NCI-H146 (cell line): ENCODE results near the gene EML6.

Experiments
- DNase-seq: peaks from one replicate; lab custom pipeline; 2025; lab: John Stamatoyannopoulos, UW

Gene EML6

DNA sequence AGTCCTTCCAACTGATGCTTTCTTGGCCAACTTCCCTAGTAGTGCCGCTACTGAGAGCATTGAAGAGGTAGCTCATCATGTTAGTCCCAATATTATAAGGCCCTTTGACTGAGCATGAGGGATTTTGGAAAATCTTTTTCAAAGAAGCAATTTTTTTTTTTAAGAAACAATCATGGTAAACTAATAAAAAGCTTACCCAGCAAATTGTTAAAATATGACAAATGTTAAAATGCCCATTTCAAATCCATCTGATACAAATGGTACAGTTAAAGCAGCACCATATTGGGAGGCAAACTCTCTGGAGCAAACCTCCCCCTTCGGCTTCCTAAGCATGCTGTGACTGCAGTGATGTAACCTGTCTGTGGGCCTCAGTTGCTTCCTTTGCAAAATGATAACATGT, 191.2 kb downstream of the EML6 start:
- DNase-seq, result no peak

- no peak for DNase-seq
Measured at GRCh38 chr2:54915101-54915500, 191.6 kb downstream of the EML6 start.

DNA sequence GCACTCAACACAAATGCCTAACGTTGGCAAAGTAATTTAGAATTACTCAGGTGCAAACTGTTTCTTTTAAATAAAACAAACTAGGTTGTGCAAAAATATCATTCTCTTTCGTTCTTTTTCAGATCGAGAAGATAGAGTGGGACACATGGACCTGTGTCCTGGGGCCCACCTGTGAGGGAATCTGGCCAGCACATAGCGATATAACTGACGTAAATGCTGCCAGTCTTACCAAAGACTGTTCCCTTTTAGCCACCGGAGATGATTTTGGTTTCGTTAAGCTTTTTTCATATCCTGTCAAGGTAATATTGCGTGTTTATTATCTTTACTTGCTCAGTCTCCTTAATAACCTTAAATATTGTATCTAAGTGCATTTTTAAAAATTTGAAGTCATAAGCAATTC, 193.2 kb downstream of the EML6 start:
- DNase-seq, result no peak

DNA sequence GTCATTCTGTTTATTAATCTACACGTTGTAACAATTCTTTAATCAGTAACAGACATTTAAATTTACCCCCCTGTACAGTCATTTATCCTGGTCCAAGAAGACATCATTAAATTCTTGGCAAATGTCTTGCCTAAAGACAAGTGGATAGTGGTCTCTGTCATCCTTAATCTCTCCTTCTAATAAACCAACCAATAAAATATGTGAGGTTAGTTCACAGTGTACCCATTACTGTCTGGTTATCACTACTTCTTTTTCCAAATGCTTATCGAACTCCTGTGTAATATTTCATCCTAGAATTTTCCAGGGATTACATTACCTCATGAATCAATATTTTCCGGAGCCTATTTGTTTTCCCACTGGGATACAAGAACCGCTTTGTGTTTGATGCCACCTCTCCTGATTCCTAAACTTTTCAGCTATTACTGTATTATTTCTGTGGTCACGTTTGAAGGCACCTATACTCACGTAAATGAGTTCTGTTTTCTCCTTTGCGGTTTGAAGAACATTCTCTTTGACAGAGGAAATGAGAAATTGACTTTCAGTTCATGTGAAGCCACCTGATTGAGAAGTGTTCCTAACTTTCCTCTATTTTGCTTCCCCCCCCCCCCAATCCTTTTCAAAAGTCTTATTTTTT, 195.3 kb downstream of the EML6 start:
- DNase-seq, result no peak

DNA sequence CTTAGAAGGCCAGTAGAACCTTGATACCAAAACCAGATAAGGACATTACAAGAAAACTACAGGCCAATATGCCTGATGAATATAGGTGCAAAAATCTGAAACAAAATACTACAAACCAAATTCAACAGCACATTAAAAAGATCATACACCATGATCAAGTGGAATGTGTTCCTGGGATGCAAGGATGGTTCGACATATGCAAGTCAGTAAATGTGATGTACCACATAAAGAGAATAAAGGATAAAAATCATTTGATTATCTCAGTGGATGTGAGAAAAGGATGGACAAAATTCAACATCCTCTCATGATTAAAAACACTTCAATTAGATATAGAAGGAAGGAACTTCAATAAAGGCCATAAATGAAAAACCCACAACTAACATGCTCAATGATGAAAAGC, 197.2 kb downstream of the EML6 start:
- no peak for DNase-seq

DNA sequence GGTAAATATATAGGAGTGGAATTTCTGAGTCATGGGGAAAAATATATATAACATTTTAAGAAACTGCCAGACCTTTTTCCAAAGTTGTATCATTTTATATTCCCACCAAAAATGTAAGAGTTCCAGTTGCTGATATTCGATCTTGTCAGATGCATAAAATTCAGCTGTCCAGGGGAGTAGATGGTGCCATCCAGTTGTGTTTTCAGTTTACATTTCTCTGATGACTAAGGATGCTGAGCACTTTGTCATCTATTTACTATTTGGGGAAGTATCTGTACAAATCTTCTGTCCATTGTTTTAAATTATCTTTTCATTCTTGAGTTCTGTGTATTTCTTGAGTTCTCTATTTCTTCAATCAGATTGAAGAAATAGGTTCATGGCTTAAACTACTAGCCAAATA, 200.7 kb downstream of the EML6 start:
- DNase-seq, result no peak

GRCh38 chr2:54925022-54925421, 201.6 kb downstream of the EML6 start:
- no peak for DNase-seq

GRCh38 chr2:54927085-54927750, 203.8 kb downstream of the EML6 start:
- DNase-seq, result no peak

DNA sequence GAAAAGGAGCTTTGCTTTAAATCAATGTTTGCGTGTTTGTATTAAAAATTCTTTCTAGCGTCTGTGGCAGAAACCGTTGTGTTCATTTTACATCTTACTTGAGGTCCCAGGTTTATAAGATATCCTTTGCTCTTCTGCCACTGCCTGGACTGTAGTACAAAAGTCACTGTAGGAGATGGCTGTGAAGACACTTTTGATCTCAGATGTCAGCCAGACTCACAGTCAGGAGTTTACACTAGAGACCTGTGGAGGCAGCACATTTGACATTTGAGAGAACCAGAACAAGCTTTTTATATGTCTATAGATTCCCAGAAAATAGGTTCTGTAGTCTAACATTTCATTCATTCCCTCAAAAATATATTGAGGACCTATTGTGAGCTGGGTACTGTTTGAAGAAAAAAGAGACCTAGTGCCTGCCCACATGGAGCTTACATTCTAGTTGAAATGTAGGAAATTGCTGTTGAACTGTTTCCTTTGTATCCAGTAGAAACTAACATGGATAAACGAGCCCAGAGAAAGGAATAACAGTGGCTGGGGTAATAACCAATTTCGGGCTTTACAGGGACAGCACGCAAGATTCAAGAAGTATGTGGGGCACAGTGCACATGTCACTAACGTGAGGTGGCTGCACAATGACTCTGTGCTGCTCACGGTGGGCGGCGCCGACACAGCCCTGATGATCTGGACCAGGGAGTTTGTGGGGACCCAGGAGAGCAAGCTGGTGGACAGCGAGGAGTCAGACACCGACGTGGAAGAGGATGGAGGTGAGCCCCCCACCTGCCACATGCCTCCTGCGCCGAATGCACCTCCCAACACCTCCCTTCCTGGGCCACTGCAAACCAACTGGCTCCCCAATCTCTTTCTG, 204.5 kb downstream of the EML6 start:
- no peak for DNase-seq

GRCh38 chr2:54928719-54929118, 205.3 kb downstream of the EML6 start:
- DNase-seq, result no peak

- no peak for DNase-seq
Measured at GRCh38 chr2:54931473-54931872, 208.0 kb downstream of the EML6 start.

- DNase-seq, result no peak
Measured at GRCh38 chr2:54935389-54935788, 211.9 kb downstream of the EML6 start.

- no peak for DNase-seq
Measured at GRCh38 chr2:54936766-54937165, 213.3 kb downstream of the EML6 start.

- DNase-seq, result no peak
Measured at GRCh38 chr2:54939446-54940118, 216.1 kb downstream of the EML6 start.

GRCh38 chr2:54940723-54941122, 217.3 kb downstream of the EML6 start:
- DNase-seq, result no peak

GRCh38 chr2:54941248-54941984, 218.0 kb downstream of the EML6 start:
- DNase-seq, result no peak

GRCh38 chr2:54942373-54942772, 218.9 kb downstream of the EML6 start:
- DNase-seq, result no peak

DNA sequence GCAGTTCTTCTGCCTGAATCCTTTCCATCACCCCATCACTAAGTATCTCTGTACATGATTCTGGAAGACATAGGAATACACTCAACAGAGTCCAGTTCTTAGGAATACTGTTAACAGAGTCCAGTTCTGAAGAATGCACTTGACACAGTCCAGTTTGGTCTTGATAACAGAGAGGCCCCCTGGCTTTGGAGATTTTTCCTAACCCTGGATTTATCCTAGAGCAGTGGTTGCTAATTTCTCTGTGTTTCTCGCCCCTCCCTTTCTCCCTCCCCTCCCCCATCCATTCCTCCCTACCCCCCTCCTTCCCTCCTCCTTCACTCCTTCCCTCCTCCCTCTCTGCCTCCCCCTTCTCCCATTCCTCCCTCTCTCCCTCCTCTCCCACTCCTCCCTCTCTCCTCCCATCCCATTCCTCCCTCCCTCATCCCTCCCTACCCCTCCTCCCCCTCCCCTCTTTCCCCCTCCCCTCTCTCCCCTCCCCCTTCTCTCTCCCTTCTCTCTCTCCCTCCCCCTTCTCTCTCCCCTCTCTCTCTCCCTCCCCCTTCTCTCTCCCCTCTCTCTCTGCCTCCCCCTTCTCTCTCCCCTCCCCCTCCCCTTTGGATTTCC, 221.4 kb downstream of the EML6 start:
- no peak for DNase-seq

DNA sequence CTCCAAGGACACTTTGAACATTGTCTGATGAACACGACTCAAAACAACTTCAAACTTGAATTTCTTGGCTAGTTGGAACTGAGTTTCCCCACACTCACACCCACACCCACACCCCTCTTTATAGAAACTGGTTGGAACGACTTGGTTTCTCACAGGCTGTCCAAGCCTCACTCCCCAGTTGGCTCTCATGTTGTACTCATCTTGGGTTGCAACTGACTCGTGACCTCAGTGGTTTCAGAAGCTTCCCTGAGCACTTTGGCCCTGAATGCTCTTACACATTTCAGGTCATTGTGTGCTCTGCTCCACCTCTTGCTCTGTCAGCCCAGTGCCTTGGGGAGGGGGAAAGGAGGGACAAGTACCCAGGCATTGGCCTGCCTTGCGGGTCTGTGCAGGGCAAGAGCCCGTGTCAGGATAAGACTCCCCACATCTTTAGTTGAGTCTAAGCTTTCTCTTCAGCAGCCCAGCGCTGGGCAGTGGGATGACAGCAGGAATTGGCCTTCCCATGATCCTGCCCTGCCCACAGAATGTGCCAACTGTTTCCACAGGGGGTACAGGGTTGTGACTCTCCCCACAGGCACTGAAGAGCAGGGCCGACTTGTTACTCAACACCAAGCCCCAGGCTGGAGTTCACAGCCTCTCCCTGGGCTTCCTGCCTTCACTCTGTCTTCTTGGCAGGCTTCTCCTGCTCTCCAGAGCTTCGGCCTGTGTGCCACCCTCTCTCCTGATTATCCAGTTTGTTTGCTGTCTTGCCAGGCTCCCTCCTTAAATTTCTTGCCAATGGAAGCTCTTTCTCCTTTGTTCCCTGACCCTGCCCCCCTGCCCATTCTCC, 222.1 kb downstream of the EML6 start:
- no peak for DNase-seq

DNA sequence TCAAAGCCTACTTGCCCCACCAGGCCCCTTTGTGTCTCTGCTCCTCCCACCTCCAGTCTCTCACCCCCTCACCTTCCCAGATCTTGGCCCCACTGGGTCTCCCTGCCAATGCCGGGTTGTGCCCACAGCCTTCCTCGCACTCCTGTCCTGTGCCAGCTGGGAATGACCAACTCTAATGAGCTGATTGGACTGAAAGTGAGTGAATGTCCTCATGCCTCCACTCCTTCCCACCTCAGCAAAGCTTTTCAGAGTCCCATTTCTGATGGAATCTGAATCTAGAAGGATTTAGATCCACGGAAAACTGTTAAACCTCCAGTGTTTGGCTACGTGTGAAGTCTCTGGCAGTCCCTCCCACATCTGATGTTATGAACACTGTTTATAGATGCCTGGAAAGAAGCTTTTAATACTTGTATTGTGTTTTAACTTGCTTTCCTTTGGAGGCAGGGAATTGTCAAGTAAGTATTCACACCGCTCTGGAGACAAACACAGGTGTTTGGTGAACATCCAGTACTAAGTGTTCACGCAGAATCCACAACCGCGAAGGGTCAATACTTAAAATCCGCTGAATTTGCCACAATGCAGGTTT, 222.9 kb downstream of the EML6 start:
- no peak for DNase-seq
